Mammary epithelial cell (primary cell): ENCODE measurements around the gene ZNF524.

Source experiments
- CTCF ChIP-seq, 2 donors: IDR thresholded peaks in 1 of 2; conservative IDR thresholded peaks in 1 of 2; 2 replicates each; pipeline ENCODE4 v1.5.1; 2011 to 2012; ENCODE audit warnings: inconsistent platforms in 2 of 2, low read length in 2 of 2, mild to moderate bottlenecking in 2 of 2, control low read depth in 1 of 2, low read depth in 1 of 2; ENCODE audit not compliant: insufficient read depth in 1 of 2; ENCODE audit errors: extremely low read depth in 1 of 2
- EZH2 ChIP-seq: IDR thresholded peaks from 2 replicates; pipeline ENCODE4 v1.6.1; 2012; ENCODE audit warnings: low read length, inconsistent platforms, borderline replicate concordance

GRCh38 chr19:55635856-55636440 lies 35.9 kb downstream of the ZNF524 start:
- TF ChIP-seq EZH2 = no peak
- TF ChIP-seq CTCF (conservative IDR thresholded peaks at IDR 0.05 in 1 of 2, IDR thresholded peaks at IDR 0.05 in 1 of 2; ENCODE audit: extremely low read depth in 1 of 2, insufficient read depth in 1 of 2, low read depth in 1 of 2, low read length in 2 of 2) = no peak
